Mesothelial cell of epicardium (in vitro differentiated cells): ENCODE results near the gene ETF1. TPM values are rescaled to one million over a fixed set of nuclear protein-coding genes. Genes with fewer than 3 reads are reported as not detected.
"Not testable (repeated sequence)": the region's sequence is repeated elsewhere in the genome, so short reads cannot be mapped to it uniquely, and the experiment has no call there.

Source experiments
- DNase-seq, 2 experiments: peaks; one replicate each; pipeline ENCODE4 v3.0.0; 2021; ENCODE audit warnings: low spot score in 2 of 2; ENCODE audit not compliant: unreplicated experiment in 2 of 2
- H3K27ac Mint-ChIP-seq: 2 replicates; pipeline ENCODE4 v1.8.0; 2021; ENCODE audit warnings: mixed read lengths
- H3K27me3 Mint-ChIP-seq: 2 replicates; pipeline ENCODE4 v1.8.0; 2021; ENCODE audit warnings: low read depth, mixed read lengths
- H3K36me3 Mint-ChIP-seq: 2 replicates; pipeline ENCODE4 v1.8.0; 2021; ENCODE audit warnings: mixed read lengths
- H3K4me1 Mint-ChIP-seq: 2 replicates; pipeline ENCODE4 v1.8.0; 2021; ENCODE audit warnings: mixed read lengths
- H3K4me3 Mint-ChIP-seq: 2 replicates; pipeline ENCODE4 v1.8.0; 2021; ENCODE audit warnings: mild to moderate bottlenecking, moderate library complexity, mixed read lengths
- H3K9me3 Mint-ChIP-seq: 2 replicates; pipeline ENCODE4 v1.8.0; 2021; ENCODE audit warnings: mixed read lengths
- CTCF ChIP-seq: fragments of 200-600 bp; sonication (generic); IDR thresholded peaks from one replicate; pipeline ENCODE4 v1.5.0; 2021; ENCODE audit warnings: antibody characterized with exemption; ENCODE audit not compliant: unreplicated experiment
- total RNA-seq: library from RNA; stranded (reverse); gene quantifications from 3 replicates; pipeline ENCODE4 v1.2.1, GENCODE V29; 2021

ETF1 gene
- total RNA-seq, 1 donor from 2014 or later = 77.7 TPM

- H3K4me1 Mint-ChIP-seq = peaks cover 36% of the 10 kb centered on the region
- TF ChIP-seq CTCF = no peak
- peak overlapping the region; percentile 56 for H3K4me3 Mint-ChIP-seq
- no peak for DNase-seq
- no peak overlapping the region for H3K27ac Mint-ChIP-seq
- no peaks in the 10 kb centered on the region for H3K9me3 Mint-ChIP-seq
- peaks cover 13% of the 10 kb centered on the region for H3K27me3 Mint-ChIP-seq
- H3K36me3 Mint-ChIP-seq = no peaks in the 10 kb centered on the region
Observed at GRCh38 chr5:138490648-138491283, 52.3 kb downstream of the ETF1 start.

- Mint-ChIP-seq H3K4me1 (peaks cover 36% of the 10 kb centered on the region), H3K9me3 (no peaks in the 10 kb centered on the region), H3K27me3 (peaks cover 13% of the 10 kb centered on the region), H3K4me3 (no peak overlapping the region), H3K27ac (no peak overlapping the region), H3K36me3 (no peaks in the 10 kb centered on the region)
- no peak for DNase-seq
- TF ChIP-seq CTCF = no peak
Observed at GRCh38 chr5:138489683-138490061, 53.4 kb downstream of the ETF1 start.

- Mint-ChIP-seq H3K9me3 (no peaks in the 10 kb centered on the region), H3K4me3 (no peak overlapping the region), H3K4me1 (peaks cover 33% of the 10 kb centered on the region), H3K27ac (no peak overlapping the region), H3K36me3 (no peaks in the 10 kb centered on the region), H3K27me3 (peaks cover 13% of the 10 kb centered on the region)
- DNase-seq = no peak
- TF ChIP-seq CTCF = no peak
Observed at GRCh38 chr5:138488481-138488945, 54.5 kb downstream of the ETF1 start.

- Mint-ChIP-seq H3K4me3 (no peak overlapping the region), H3K27me3 (no peaks in the 10 kb centered on the region), H3K4me1 (peaks cover 2% of the 10 kb centered on the region), H3K27ac (no peak overlapping the region), H3K36me3 (no peaks in the 10 kb centered on the region), H3K9me3 (no peaks in the 10 kb centered on the region)
- no peak for TF ChIP-seq CTCF
- no peak for DNase-seq
Observed at GRCh38 chr5:138482638-138483037, 60.4 kb downstream of the ETF1 start.

GRCh38 chr5:138476918-138477317, 66.1 kb downstream of the ETF1 start:
- H3K36me3 Mint-ChIP-seq = no peaks in the 10 kb centered on the region
- H3K4me1 Mint-ChIP-seq = peaks cover 6% of the 10 kb centered on the region
- H3K27me3 Mint-ChIP-seq = peaks cover 4% of the 10 kb centered on the region
- H3K27ac Mint-ChIP-seq = no peak overlapping the region
- no peaks in the 10 kb centered on the region for H3K9me3 Mint-ChIP-seq
- no peak overlapping the region for H3K4me3 Mint-ChIP-seq
- no peak for DNase-seq
- TF ChIP-seq CTCF = no peak

- not testable (repeated sequence) for H3K4me3 Mint-ChIP-seq, H3K36me3 Mint-ChIP-seq, H3K27me3 Mint-ChIP-seq, DNase-seq, H3K9me3 Mint-ChIP-seq, H3K27ac Mint-ChIP-seq
- H3K4me1 Mint-ChIP-seq = peaks cover 11% of the 10 kb centered on the region
Observed at GRCh38 chr5:138473151-138473550, 69.9 kb downstream of the ETF1 start.
